HCT116 (cell line): Measurements from ENCODE around the gene OSBP2.

Experiments used
- EGR1 ChIP-seq: IDR thresholded peaks from 2 replicates; pipeline ENCODE4 v1.6.1; 2012; ENCODE audit warnings: low read depth
- EZH2 ChIP-seq: fragments of 200-600 bp; sonication (generic); IDR thresholded peaks from 2 replicates; pipeline ENCODE4 v1.6.1; 2017; ENCODE audit warnings: antibody characterized with exemption, mixed run types
- MAX ChIP-seq: IDR thresholded peaks from 2 replicates; pipeline ENCODE4 v1.6.1; 2012
- POLR2A ChIP-seq: IDR thresholded peaks from 2 replicates; pipeline ENCODE4 v1.7.0; 2011; ENCODE audit warnings: borderline replicate concordance; ENCODE audit not compliant: insufficient read depth, insufficient read length; ENCODE audit errors: extremely low read depth
- REST ChIP-seq: IDR thresholded peaks from 2 replicates; pipeline ENCODE4 v1.6.1; 2012; ENCODE audit warnings: low read depth
- ZFX ChIP-seq: fragments of 450-650 bp; IDR thresholded peaks from 2 replicates; pipeline ENCODE4 v1.6.1; 2017
- ZNF274 ChIP-seq: fragments of 200-500 bp; sonication (Bioruptor generic); IDR thresholded peaks from 2 replicates; pipeline ENCODE4 v1.6.1; 2014; ENCODE audit warnings: mild to moderate bottlenecking, low read depth, low read length, inconsistent platforms
- TF ChIP-seq, protein P1 (sequence below), 3 experiments: fragments of 200-600 bp in 1 of 3; sonication (generic) in 1 of 3; IDR thresholded peaks in 2 of 3; conservative IDR thresholded peaks in 1 of 3; 2 replicates each; pipeline ENCODE4 v1.5.1; 2012 to 2017; ENCODE audit warnings: low read depth in 2 of 3, low read length in 2 of 3, antibody characterized with exemption in 1 of 3, borderline replicate concordance in 1 of 3, control low read depth in 1 of 3, mild to moderate bottlenecking in 1 of 3, mixed read lengths in 1 of 3, mixed run types in 1 of 3, moderate library complexity in 1 of 3; ENCODE audit not compliant: insufficient read depth in 1 of 3

DNA sequence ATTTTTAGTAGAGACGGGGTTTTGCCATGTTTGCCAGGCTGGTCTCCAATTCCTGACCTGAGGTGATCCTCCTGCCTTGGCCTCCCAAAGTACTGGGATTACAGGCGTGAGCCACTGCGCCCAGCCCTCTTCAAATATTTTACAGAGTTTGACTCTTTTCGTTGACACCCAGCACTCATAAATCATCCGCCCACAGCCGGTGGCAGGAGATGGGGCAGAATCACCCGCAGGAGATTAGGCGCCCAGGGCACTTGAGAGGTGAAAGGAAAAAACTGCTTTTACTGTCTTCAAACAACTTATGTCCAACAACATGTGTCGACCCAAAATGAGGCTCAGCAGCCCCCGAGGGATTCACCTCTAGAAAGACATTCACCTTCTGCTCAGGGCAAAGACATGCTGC is 56.9 kb downstream of the OSBP2 start:
- TF ChIP-seq REST (no peak), MAX (no peak), EZH2 (no peak), ZFX (no peak), ZNF274 (no peak), POLR2A (no peak), EGR1 (no peak)
- TF ChIP-seq, protein P1, sequence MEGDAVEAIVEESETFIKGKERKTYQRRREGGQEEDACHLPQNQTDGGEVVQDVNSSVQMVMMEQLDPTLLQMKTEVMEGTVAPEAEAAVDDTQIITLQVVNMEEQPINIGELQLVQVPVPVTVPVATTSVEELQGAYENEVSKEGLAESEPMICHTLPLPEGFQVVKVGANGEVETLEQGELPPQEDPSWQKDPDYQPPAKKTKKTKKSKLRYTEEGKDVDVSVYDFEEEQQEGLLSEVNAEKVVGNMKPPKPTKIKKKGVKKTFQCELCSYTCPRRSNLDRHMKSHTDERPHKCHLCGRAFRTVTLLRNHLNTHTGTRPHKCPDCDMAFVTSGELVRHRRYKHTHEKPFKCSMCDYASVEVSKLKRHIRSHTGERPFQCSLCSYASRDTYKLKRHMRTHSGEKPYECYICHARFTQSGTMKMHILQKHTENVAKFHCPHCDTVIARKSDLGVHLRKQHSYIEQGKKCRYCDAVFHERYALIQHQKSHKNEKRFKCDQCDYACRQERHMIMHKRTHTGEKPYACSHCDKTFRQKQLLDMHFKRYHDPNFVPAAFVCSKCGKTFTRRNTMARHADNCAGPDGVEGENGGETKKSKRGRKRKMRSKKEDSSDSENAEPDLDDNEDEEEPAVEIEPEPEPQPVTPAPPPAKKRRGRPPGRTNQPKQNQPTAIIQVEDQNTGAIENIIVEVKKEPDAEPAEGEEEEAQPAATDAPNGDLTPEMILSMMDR (IDR thresholded peaks at IDR 0.05 in 2 of 3, conservative IDR thresholded peaks at IDR 0.05 in 1 of 3; ENCODE audit: borderline replicate concordance in 1 of 3, insufficient read depth in 1 of 3, low read depth in 2 of 3, low read length in 2 of 3), result no peak
